ENCODE results near the gene GLUL. TPM values are rescaled to one million over a fixed set of nuclear protein-coding genes. Genes with fewer than 3 reads are reported as not detected.

GLUL gene
- total RNA-seq, 1 experiment from 2014 or later = 150 TPM

DNA sequence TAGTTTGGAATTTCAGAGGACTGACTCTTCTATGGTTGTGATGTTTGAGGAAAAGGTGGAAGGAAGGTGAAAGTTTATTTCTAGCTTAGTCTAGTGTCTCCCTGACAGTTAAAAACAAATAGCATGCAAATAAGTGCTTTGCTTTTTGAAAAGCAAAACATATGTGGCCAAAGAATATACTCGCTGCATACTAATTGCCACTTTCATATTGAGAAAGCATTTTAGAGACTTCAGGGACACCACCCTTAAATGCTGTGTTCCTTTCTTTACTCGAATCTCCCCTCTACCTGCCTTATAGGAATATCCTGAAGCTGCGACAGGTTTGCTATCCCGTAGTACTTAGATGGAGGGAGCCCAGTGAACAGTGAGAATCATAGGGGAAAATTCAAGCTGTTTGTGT, 23.2 kb downstream of the GLUL start:
- DNase-seq (ENCODE audit: low read depth in 1 of 2, low spot score in 2 of 2) = no peak
- no peaks in the 10 kb centered on the region; the same call in 1 of the 2 replicates for H3K27me3 ChIP-seq (replicated peaks)
- no peaks in the 10 kb centered on the region for H3K9me3 ChIP-seq (replicated peaks)
- H3K36me3 ChIP-seq = no peaks in the 10 kb centered on the region
- H3K4me1 ChIP-seq (replicated peaks) = no peaks in the 10 kb centered on the region
- no peak overlapping the region for H3K4me3 ChIP-seq
- H3K27ac ChIP-seq = no peak overlapping the region

DNA sequence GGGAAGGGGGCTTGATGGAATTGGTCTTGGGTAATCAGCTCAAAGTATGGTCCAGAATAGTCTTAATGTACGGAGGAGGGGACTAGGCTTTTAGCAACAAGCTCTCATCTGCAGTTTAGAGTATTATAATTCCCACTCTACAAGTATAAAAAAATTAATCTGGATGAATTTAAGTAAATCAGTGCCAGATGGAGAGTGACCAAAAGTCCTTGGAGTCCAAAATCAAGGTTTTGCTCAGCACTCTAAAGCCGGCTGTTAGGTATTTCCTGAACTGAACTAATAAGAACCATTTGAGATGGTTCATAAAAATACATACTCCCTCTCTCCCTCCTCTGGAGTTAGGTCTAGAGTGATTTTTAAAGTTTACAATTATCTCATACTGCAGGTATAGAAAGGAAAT, 23.7 kb downstream of the GLUL start:
- no peaks in the 10 kb centered on the region for H3K4me1 ChIP-seq (replicated peaks)
- DNase-seq (ENCODE audit: low read depth in 1 of 2, low spot score in 2 of 2) = no peak
- no peaks in the 10 kb centered on the region for H3K36me3 ChIP-seq
- H3K27ac ChIP-seq = no peak overlapping the region
- no peaks in the 10 kb centered on the region for H3K9me3 ChIP-seq (replicated peaks)
- no peak overlapping the region for H3K4me3 ChIP-seq
- H3K27me3 ChIP-seq (replicated peaks) = no peaks in the 10 kb centered on the region; the same call in 1 of the 2 replicates

DNA sequence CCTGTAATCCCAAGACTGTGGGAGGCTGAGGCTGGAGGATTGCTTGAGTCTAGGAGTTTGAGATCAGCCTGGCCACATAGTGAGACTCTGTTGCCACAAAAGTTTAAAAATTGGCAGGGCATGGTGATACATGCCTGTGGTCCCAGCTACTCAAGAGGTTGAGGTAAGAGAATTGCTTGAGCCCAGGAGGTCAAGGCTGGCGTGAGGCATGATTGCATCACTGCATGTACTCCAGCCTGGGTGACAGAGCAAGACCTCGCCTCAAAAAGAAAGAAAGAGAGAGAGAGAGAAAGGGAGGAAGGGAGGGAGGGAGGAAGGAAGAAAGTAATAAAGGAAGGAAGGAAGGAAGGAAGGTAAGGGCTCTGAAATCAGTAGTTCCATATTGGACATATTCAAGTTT, 25.0 kb downstream of the GLUL start:
- no peaks in the 10 kb centered on the region for H3K9me3 ChIP-seq (replicated peaks)
- H3K27me3 ChIP-seq (replicated peaks) = no peaks in the 10 kb centered on the region; the same call in 1 of the 2 replicates
- H3K36me3 ChIP-seq = no peaks in the 10 kb centered on the region
- no peak for DNase-seq (ENCODE audit: low read depth in 1 of 2, low spot score in 2 of 2)
- no peak overlapping the region for H3K27ac ChIP-seq
- H3K4me3 ChIP-seq = no peak overlapping the region
- H3K4me1 ChIP-seq (replicated peaks) = no peaks in the 10 kb centered on the region

DNA sequence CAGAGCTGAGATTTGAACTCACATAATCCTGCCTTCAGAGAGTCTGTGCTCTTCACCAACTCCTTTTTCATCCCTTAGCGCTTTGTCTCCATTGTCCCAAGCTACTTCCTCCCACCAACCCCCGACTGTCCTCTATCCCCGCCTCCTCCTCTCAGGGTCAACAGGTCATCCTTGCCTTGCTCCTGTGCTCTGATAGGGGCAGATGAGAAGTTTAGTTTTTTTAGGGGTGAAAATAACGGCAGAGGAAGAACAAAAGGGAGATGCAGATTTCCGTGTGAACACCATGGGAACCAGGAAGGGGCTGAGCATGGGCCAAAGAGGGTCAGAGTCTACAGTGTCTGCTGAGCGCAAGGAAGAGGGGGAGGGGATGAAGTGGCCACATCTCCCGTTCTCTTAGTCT, 31.9 kb downstream of the GLUL start:
- H3K4me3 ChIP-seq = no peak overlapping the region
- H3K27me3 ChIP-seq (replicated peaks) = no peaks in the 10 kb centered on the region
- no peak for DNase-seq (ENCODE audit: low read depth in 1 of 2, low spot score in 2 of 2)
- H3K27ac ChIP-seq = no peak overlapping the region
- no peaks in the 10 kb centered on the region for H3K4me1 ChIP-seq (replicated peaks)
- H3K36me3 ChIP-seq = no peaks in the 10 kb centered on the region
- no peaks in the 10 kb centered on the region for H3K9me3 ChIP-seq (replicated peaks)

DNA sequence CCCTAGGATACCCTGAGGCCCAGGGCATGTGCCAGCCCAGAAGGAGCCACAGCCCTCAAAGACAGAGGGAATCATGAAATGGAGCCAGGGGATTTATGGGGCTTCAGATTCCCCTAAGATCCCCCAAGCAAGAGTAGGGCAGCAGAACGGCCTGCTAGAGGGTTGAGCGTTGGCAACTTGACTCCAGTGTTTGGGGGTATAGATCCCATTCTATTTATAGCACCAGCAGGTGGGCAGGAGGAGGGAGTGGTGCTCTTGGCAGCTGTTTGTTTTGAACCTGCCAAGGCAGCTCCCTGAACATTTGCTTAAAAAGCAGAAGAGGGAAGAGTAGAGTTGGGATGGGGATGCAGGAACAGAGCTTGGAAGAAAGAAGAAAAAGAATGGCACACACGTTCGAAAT, 33.7 kb downstream of the GLUL start:
- no peaks in the 10 kb centered on the region for H3K4me1 ChIP-seq (replicated peaks)
- H3K9me3 ChIP-seq (replicated peaks) = no peaks in the 10 kb centered on the region
- H3K36me3 ChIP-seq = no peaks in the 10 kb centered on the region
- H3K27me3 ChIP-seq (replicated peaks) = no peaks in the 10 kb centered on the region
- no peak overlapping the region for H3K4me3 ChIP-seq
- DNase-seq (ENCODE audit: low read depth in 1 of 2, low spot score in 2 of 2) = no peak
- H3K27ac ChIP-seq = no peak overlapping the region

DNA sequence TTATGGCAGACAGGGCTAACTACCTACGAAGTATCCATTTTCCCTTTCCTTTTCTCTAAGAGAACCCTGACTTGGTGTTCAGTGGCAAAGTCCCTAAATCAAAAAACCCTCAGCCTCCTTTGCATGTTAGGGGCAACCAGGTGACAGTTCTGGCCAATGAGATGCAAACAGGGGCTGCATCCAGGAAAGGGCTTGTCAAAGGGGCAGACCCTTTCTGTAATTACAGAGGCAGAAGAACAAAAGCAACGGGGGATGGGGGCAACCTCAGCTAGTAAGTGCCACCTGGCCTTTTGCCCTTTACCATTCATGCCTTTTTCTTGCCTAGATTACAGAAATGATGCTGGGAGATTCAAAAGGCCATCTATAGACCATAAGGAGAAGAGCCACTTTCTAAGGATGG, 34.4 kb downstream of the GLUL start:
- Histone ChIP-seq H3K36me3 (no peaks in the 10 kb centered on the region), H3K9me3 (replicated peaks) (no peaks in the 10 kb centered on the region), H3K4me1 (replicated peaks) (no peaks in the 10 kb centered on the region), H3K27me3 (replicated peaks) (no peaks in the 10 kb centered on the region), H3K27ac (no peak overlapping the region), H3K4me3 (no peak overlapping the region)
- DNase-seq (ENCODE audit: low read depth in 1 of 2, low spot score in 2 of 2) = no peak

DNA sequence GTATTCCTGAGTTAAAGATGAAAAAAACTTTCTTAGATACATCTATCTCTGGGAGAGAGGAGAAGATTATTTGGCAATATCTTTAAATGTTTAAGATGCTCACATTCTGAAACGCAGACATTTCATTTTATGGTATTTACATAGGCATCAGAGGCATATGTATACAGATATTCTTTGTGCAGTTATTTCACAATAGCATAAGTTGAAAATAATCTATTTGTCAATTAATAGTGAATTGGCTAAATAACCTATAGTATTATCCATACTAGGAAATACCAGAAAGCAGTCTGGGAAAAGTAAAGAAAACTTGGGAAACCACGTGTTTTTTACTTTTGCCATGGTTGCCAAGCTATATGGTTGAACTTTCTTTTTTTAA, 35.9 kb downstream of the GLUL start:
- no peaks in the 10 kb centered on the region for H3K36me3 ChIP-seq
- no peaks in the 10 kb centered on the region for H3K9me3 ChIP-seq (replicated peaks)

DNA sequence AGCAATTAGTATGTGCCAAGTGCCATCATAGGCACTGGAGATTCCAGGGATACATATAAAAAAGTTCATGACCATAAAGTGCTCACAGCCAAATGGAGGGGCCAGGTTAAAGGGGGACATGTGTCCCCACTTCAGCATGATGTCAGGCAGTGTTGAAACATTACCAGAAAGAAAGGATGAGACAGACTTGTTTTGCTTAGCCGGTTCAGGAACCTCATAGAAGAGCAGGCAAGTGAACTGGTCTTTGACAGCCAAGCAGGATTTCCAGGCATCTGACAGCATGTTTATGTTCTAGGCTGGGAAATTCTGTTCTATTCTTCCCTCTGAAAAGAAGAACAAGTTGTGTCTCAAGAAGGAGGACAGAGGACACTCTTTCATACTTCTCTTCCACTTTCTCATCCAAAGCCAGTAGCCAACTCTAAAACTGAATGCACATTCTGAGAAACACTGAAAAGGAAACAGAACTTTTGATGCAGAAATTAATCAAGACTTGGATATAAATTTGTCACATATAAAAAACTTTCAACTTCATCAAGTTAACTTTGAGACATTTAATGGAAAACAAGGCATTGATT, 39.7 kb downstream of the GLUL start:
- DNase-seq (ENCODE audit: low read depth in 1 of 2, low spot score in 2 of 2) = no peak
- no peak overlapping the region for H3K27ac ChIP-seq
- H3K4me3 ChIP-seq = no peak overlapping the region
- H3K4me1 ChIP-seq (replicated peaks) = no peaks in the 10 kb centered on the region
- H3K27me3 ChIP-seq (replicated peaks) = no peaks in the 10 kb centered on the region
- H3K36me3 ChIP-seq = no peaks in the 10 kb centered on the region
- H3K9me3 ChIP-seq (replicated peaks) = no peaks in the 10 kb centered on the region

More for the DNA sequence above, 35.9 kb downstream of the GLUL start:
- no peak overlapping the region for H3K27ac ChIP-seq
- H3K27me3 ChIP-seq (replicated peaks) = no peaks in the 10 kb centered on the region
- DNase-seq (ENCODE audit: low read depth in 1 of 2, low spot score in 2 of 2) = no peak
- H3K4me3 ChIP-seq = no peak overlapping the region
- no peaks in the 10 kb centered on the region for H3K4me1 ChIP-seq (replicated peaks)

DNA sequence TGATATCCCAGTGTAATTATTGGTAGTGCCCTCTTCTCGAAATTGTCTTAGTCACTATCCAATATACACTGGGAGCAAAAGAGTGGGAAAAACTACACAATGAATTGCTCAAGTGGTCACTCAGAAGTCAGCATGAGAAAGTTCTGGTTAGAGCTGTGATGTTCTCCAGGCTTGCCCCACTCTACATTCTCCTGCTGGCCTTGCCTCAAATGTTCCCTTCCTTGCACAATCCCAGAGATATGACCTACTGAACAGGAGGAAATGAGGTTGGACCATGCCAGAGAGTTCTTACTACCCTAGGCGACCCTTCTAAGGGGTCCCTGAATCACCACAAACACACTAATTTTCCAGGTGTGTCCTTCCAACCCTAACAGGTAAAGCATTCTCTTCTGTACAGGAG, 40.8 kb downstream of the GLUL start:
- Histone ChIP-seq H3K27me3 (replicated peaks) (no peaks in the 10 kb centered on the region; the same call in 1 of the 2 replicates), H3K9me3 (replicated peaks) (no peaks in the 10 kb centered on the region), H3K4me3 (no peak overlapping the region), H3K36me3 (no peaks in the 10 kb centered on the region), H3K27ac (no peak overlapping the region), H3K4me1 (replicated peaks) (no peaks in the 10 kb centered on the region)
- no peak for DNase-seq (ENCODE audit: low read depth in 1 of 2, low spot score in 2 of 2)

DNA sequence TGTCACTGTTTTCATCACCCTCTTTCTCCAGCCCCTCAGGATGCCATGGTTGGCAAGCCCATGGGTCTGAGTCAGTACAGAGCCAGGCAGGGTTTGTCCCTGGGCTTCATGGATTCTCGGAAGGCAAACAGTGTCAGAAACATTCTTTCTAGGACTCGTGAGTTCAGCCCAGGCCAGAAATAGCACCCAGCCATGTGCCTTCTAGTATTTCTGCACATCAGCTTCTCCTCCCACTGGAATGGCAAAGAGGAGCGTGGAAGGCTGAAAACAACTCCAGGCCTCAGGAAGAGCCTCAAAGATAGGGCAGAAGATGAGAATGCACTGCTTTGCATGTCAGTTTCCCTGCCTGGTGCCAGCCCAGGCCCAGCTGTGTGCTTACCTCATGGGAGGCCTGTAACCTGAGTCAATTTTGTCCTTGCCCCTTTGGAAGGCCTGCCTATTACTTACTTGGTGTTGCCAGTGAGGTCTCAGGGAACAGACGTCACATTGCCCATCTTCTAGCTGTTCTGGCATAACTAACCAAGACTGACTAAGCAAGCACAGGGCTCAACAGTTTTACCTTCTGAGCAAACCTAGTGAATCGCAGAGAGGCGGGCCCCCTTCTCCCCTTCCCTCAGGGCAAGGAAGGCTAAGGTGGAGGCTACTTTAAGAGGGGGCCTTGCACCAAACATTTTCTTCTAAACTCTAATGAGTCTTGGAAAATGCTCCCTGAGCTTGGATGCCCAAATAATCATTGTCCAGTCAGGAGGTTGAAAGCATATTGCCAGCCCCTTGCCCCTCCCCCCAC, 42.4 kb downstream of the GLUL start:
- Histone ChIP-seq H3K4me3 (no peak overlapping the region), H3K9me3 (replicated peaks) (no peaks in the 10 kb centered on the region), H3K27ac (no peak overlapping the region), H3K27me3 (replicated peaks) (no peaks in the 10 kb centered on the region; the same call in 1 of the 2 replicates), H3K4me1 (replicated peaks) (no peaks in the 10 kb centered on the region), H3K36me3 (no peaks in the 10 kb centered on the region)
- DNase-seq (ENCODE audit: low read depth in 1 of 2, low spot score in 2 of 2) = no peak

DNA sequence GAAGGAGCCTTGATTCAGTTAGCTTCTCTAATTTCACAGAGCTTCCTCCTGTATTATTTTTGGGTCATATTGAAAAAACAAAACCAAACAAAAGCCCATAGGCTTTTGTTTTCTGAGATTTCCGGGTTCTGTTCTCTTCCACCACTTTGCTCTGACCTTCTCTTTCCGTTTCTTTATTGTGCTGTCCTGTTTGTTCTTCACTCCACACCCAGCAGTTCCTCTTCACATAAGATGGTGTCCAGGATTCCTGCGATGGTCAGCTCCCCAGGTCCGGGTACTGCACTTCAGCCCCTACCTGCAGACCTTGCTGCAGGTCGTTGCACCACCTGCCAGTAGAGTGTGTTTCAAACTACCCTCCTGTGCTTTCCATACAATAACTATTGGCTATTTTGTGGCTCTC, 44.6 kb downstream of the GLUL start:
- Histone ChIP-seq H3K4me3 (no peak overlapping the region), H3K9me3 (replicated peaks) (no peaks in the 10 kb centered on the region), H3K27ac (no peak overlapping the region), H3K27me3 (replicated peaks) (no peaks in the 10 kb centered on the region; the same call in 1 of the 2 replicates), H3K36me3 (no peaks in the 10 kb centered on the region), H3K4me1 (replicated peaks) (no peaks in the 10 kb centered on the region)
- no peak for DNase-seq (ENCODE audit: low read depth in 1 of 2, low spot score in 2 of 2)

DNA sequence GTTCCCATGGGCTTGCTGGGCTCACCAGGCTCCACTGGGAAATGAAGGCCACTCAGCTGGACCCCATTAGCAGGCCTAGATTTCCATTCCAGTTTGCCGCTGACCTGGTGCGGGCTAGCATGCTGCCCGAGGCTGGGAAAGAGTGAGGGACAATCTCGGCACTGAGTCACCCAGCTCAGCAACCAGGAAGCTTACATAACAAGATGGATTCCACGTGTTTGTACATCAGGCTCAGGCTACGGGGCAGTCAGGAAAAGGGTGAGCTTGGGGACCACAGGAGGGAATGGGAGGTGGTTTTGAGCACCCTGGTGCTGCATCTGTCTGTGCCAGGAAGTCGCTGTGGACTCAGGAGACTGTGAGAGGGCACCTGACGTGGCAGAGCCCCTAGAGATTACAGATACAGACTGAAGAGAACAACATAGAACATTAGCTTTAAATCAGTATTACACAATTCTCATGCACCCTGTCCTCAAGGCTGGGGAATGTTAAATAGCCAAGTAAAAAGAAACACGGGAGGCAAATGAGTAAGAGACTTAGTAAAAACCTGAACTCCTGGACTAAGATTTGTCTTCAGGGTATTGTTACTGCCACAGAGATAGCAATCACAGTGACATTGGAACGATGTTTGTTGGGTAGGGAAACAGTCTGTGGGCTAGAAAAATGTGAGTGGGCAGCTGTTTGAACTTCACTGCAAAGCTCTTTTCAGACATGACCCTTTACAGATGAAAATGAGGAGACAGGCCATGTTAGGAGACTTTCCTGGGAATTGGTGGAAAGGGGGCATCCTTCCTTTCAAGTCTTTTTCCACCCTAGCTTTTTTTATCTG, 51.1 kb downstream of the GLUL start:
- H3K27ac ChIP-seq = no peak overlapping the region
- no peaks in the 10 kb centered on the region for H3K4me1 ChIP-seq (replicated peaks)
- no peak for DNase-seq (ENCODE audit: low read depth in 1 of 2, low spot score in 2 of 2)
- H3K36me3 ChIP-seq = no peaks in the 10 kb centered on the region
- no peaks in the 10 kb centered on the region for H3K27me3 ChIP-seq (replicated peaks)
- H3K4me3 ChIP-seq = no peak overlapping the region
- no peaks in the 10 kb centered on the region for H3K9me3 ChIP-seq (replicated peaks)

DNA sequence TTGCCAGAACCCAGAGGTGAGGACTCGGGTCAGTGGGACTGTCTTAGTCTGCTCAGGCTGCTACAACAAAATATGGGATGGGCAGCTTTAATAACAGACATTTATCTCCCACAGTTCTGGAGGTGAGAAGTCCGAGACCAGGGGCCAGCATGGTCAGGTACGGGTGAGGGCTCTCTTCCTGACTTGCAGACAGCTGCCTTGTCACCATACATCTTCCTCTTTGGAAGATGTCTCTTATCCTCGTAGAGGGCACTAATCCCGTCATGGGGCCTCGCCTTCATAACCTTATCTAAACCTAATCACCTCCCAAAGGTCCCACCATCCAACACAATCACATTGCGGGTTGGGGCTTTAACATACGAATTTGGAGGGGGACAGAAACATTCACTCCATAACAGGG, 51.9 kb downstream of the GLUL start:
- DNase-seq (ENCODE audit: low read depth in 1 of 2, low spot score in 2 of 2) = no peak
- no peaks in the 10 kb centered on the region for H3K27me3 ChIP-seq (replicated peaks)
- no peaks in the 10 kb centered on the region for H3K4me1 ChIP-seq (replicated peaks)
- no peak overlapping the region for H3K27ac ChIP-seq
- no peaks in the 10 kb centered on the region for H3K9me3 ChIP-seq (replicated peaks)
- H3K4me3 ChIP-seq = no peak overlapping the region
- H3K36me3 ChIP-seq = no peaks in the 10 kb centered on the region

DNA sequence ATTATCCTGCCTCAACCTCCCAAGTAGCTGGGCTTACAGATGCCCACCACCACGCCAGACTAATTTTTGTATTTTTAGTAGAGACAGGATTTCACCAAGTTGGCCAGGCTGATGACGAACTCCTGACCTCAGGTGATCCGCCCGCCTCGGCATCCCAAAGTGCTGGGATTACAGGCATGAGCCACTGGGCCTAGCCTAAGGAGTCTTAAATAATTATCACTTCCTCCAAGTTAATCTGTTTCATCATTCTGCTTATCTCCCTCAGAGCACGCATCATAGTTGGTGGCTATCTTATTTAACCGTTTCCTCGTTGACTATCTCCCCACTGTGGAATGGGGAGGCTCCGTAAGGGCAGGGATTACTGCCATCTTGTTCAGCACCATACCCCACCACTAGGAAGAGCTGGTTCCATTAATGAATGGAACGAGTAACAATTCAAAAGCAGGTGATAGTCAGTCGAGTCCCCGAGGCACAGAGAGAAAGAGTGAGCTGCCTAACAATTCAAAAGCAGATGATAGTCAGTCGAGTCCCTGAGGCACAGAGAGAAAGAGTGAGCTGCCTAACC, 52.7 kb downstream of the GLUL start:
- no peak for DNase-seq (ENCODE audit: low read depth in 1 of 2, low spot score in 2 of 2)
- Histone ChIP-seq H3K36me3 (no peaks in the 10 kb centered on the region), H3K4me3 (no peak overlapping the region), H3K9me3 (replicated peaks) (no peaks in the 10 kb centered on the region), H3K4me1 (replicated peaks) (no peaks in the 10 kb centered on the region), H3K27me3 (replicated peaks) (no peaks in the 10 kb centered on the region), H3K27ac (no peak overlapping the region)

All from SJSA1 (cell line).